Measurements from ENCODE around the gene CLTA. TPM values are rescaled to one million over a fixed set of nuclear protein-coding genes. Genes with fewer than 3 reads are reported as not detected.

The CLTA gene
- total RNA-seq, 1 experiment from 2014 or later = 195 TPM

- no peaks in the 10 kb centered on the region for H3K79me2 ChIP-seq (ENCODE audit: insufficient read depth, low read length)
- H3K9ac ChIP-seq (ENCODE audit: extremely low read depth, insufficient read length, low read length) = no peak overlapping the region
- no peak overlapping the region for H3K14ac ChIP-seq (ENCODE audit: insufficient read depth, low read length)
- no peak overlapping the region for H4K5ac ChIP-seq (ENCODE audit: insufficient read length, low read depth, low read length)
- H2AK5ac ChIP-seq (ENCODE audit: insufficient read length, low read length) = no peak overlapping the region
- Mint-ChIP-seq H3K27ac (no peak overlapping the region), H3K27me3 (ENCODE audit: low read depth) (no peaks in the 10 kb centered on the region), H3K9me3 (no peaks in the 10 kb centered on the region; a peak in 2 of 5 replicates), H3K4me3 (no peak overlapping the region), H3K36me3 (ENCODE audit: insufficient read depth in 1 of 3, low read depth in 3 of 3) (peaks cover 31 to 75% (median 67%) of the 10 kb centered on the region in 3 experiments), H3K4me1 (no peaks in the 10 kb centered on the region)
- no peak overlapping the region for H2BK20ac ChIP-seq (ENCODE audit: low read depth, low read length, poor library complexity, severe bottlenecking)
- TF ChIP-seq, protein P1, sequence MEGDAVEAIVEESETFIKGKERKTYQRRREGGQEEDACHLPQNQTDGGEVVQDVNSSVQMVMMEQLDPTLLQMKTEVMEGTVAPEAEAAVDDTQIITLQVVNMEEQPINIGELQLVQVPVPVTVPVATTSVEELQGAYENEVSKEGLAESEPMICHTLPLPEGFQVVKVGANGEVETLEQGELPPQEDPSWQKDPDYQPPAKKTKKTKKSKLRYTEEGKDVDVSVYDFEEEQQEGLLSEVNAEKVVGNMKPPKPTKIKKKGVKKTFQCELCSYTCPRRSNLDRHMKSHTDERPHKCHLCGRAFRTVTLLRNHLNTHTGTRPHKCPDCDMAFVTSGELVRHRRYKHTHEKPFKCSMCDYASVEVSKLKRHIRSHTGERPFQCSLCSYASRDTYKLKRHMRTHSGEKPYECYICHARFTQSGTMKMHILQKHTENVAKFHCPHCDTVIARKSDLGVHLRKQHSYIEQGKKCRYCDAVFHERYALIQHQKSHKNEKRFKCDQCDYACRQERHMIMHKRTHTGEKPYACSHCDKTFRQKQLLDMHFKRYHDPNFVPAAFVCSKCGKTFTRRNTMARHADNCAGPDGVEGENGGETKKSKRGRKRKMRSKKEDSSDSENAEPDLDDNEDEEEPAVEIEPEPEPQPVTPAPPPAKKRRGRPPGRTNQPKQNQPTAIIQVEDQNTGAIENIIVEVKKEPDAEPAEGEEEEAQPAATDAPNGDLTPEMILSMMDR (conservative IDR thresholded peaks at IDR 0.05) = no peak
- no peaks in the 10 kb centered on the region for H3K79me1 ChIP-seq (ENCODE audit: insufficient read depth, low read depth, low read length, poor library complexity, severe bottlenecking)
- no peak overlapping the region for H4K8ac ChIP-seq (replicated peaks; ENCODE audit: insufficient read length, low read depth, low read length)
- H3K4me1 ChIP-seq (ENCODE audit: insufficient read depth, low read length) = no peaks in the 10 kb centered on the region
- no peak overlapping the region for H2AFZ ChIP-seq (ENCODE audit: low read length)
- no peak overlapping the region for H3K27ac ChIP-seq (ENCODE audit: insufficient read length, low read depth, low read length)
- no peak overlapping the region for H2BK12ac ChIP-seq (ENCODE audit: insufficient read length, low read depth, low read length)
- no peaks in the 10 kb centered on the region for H3K27me3 ChIP-seq (ENCODE audit: insufficient read depth, low read length)
- H3T11ph ChIP-seq (ENCODE audit: low read length) = no peak overlapping the region
- H2BK15ac ChIP-seq (ENCODE audit: low read depth, low read length) = no peak overlapping the region
- no peak overlapping the region for H3K18ac ChIP-seq (ENCODE audit: insufficient read length, low read depth, low read length)
- DNase-seq = no peak
- no peak overlapping the region for H3K4ac ChIP-seq (ENCODE audit: low read depth, low read length)
- H3K9me3 ChIP-seq (ENCODE audit: control insufficient read depth, low read depth, low read length) = no peaks in the 10 kb centered on the region
- H3K23ac ChIP-seq (ENCODE audit: insufficient read length, low read depth, low read length) = no peak overlapping the region
- H4K20me1 ChIP-seq (ENCODE audit: control insufficient read depth, insufficient read depth, insufficient read length) = no peaks in the 10 kb centered on the region
- no CpG with 5 or more reads among the region's 3 CpGs for WGBS (ENCODE audit: extremely low coverage, insufficient read length, low lambda C conversion rate)
- no peak overlapping the region for H2BK5ac ChIP-seq (ENCODE audit: insufficient read length, low read length)
- no peak overlapping the region for H4K91ac ChIP-seq (ENCODE audit: insufficient read length, low read depth, low read length)
- no peak overlapping the region for H3K4me2 ChIP-seq (ENCODE audit: insufficient read depth, insufficient read length, low read length)
- no peak overlapping the region for H2BK120ac ChIP-seq (ENCODE audit: low read depth, low read length, poor library complexity, severe bottlenecking)
- H3K23me2 ChIP-seq (ENCODE audit: insufficient read length, low read depth, low read length, poor library complexity, severe bottlenecking) = no peaks in the 10 kb centered on the region
- no peak overlapping the region for H3K56ac ChIP-seq (ENCODE audit: insufficient read length, low read depth, low read length)
These were observed 30.9 kb downstream of the CLTA start for GRCh38 chr9:36221667-36222066.

Data from H9 (cell line).